ENCODE data around the gene PDE11A.

DNA sequence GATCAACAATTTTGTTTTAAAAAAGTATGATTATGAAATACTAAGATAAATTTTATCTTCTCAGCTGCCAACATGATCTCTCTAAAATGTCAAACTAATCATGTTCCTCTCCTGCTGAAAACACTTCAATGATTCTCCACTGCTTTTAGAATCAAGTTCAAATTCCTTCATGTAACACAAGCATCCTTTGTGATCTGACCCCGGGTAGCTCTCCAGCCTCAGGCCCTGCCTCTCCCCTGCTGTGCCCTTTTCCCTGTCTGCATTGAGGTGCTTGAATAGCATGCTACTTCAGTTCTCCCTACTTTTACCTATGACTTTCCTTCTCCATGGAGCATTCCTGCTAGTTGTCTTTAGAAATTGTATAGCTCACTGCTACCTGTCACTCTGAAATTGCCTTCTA lies 274.8 kb downstream of the PDE11A start:
- TF ChIP-seq RAD21 (conservative IDR thresholded peaks at IDR 0.05 in 1 of 2, IDR thresholded peaks at IDR 0.05 in 1 of 2) (no peak), CTCF (IDR thresholded peaks at IDR 0.05) (no peak), TP53 (CRISPR knock-in tag; IDR thresholded peaks at IDR 0.05) (no peak), POLR2A (IDR thresholded peaks at IDR 0.05; ENCODE audit: low read length) (no peak), CHD2 (IDR thresholded peaks at IDR 0.05; ENCODE audit: low read length, partially characterized antibody) (no peak), JUNB (IDR thresholded peaks at IDR 0.05) (no peak), NPAS2 (CRISPR knock-in tag; IDR thresholded peaks at IDR 0.05; ENCODE audit: borderline replicate concordance) (no peak), MAZ (IDR thresholded peaks at IDR 0.05; ENCODE audit: borderline replicate concordance, low read depth, low read length) (no peak), ZC3H11A (IDR thresholded peaks at IDR 0.05) (no peak)
- TF ChIP-seq, protein P1, sequence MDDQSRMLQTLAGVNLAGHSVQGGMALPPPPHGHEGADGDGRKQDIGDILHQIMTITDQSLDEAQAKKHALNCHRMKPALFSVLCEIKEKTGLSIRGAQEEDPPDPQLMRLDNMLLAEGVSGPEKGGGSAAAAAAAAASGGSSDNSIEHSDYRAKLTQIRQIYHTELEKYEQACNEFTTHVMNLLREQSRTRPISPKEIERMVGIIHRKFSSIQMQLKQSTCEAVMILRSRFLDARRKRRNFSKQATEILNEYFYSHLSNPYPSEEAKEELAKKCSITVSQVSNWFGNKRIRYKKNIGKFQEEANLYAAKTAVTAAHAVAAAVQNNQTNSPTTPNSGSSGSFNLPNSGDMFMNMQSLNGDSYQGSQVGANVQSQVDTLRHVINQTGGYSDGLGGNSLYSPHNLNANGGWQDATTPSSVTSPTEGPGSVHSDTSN (IDR thresholded peaks at IDR 0.05) = no peak

Data from A549 (cell line).